Adrenal gland (tissue), 5 donors: ENCODE results near the gene DIO1.

Experiments
- CTCF ChIP-seq, 6 experiments: fragments of 450-650 bp in 4 of 6; fragments of 200-600 bp in 2 of 6; sonication (generic) in 1 of 6; IDR thresholded peaks; 1 replicate in 5 of 6; 2 replicates in 1 of 6; pipeline versions ENCODE4 v1.5.1 to v1.8.0; 2016 to 2021; ENCODE audit warnings: antibody characterized with exemption in 6 of 6, mild to moderate bottlenecking in 2 of 6, moderate library complexity in 1 of 6
- POLR2A ChIP-seq, 2 donors: fragments of 450-650 bp; IDR thresholded peaks; one replicate each; pipeline ENCODE4 v1.6.1; 2017; ENCODE audit warnings: antibody characterized with exemption in 2 of 2, mild to moderate bottlenecking in 2 of 2, moderate library complexity in 1 of 2
- donor health status: DM: no; HTN: no; CAD: no.

GRCh38 chr1:53948291-53948690 lies 54.3 kb downstream of the DIO1 start:
- TF ChIP-seq CTCF (IDR thresholded peaks at IDR 0.05) (no peak), POLR2A (IDR thresholded peaks at IDR 0.05) (no peak)
